Endothelial cell of umbilical vein (primary cell): Measurements from ENCODE around the gene WNT7B. TPM values are rescaled to one million over a fixed set of nuclear protein-coding genes. Genes with fewer than 3 reads are reported as not detected.

Source experiments
- BruUV-seq: library from RNA; stranded (reverse); fragments of 400-500 nt; replicated peaks from 2 replicates; lab custom pipeline; 2021; lab: Mats Ljungman, UMichigan
- CTCF ChIA-PET: fragments of 300-600, 350-600 bp; sonication (Branson Sonifier 250); formaldehyde crosslinking; loops from one replicate; lab custom pipeline; 2021; ENCODE audit warnings: antibody characterized with exemption, inconsistent platforms; lab: Charles Lee
- POLR2A ChIA-PET: fragments of 300-600, 350-600 bp; sonication (Branson Sonifier 250); formaldehyde crosslinking; loops from one replicate; lab custom pipeline; 2021; ENCODE audit warnings: antibody characterized with exemption, inconsistent platforms; lab: Charles Lee
- DNase-seq: peaks from one replicate; pipeline ENCODE4 v3.0.0-alpha.2; 2011; ENCODE audit warnings: low read depth, low spot score
- FAIRE-seq: peaks from 2 replicates; lab custom pipeline; 2011; peaks lifted over from hg19 to GRCh38; lab: Jason Lieb, UNC
- H2AFZ ChIP-seq: 2 replicates; pipeline ENCODE4 v1.6.0; 2012; ENCODE audit warnings: low read depth, low read length, control low read depth, inconsistent platforms
- H3K27ac ChIP-seq: 2 replicates; pipeline ENCODE4 v1.5.1; 2011; ENCODE audit warnings: low read depth, mild to moderate bottlenecking, control low read depth, low read length, moderate library complexity; ENCODE audit not compliant: insufficient read depth
- H3K27me3 ChIP-seq, 2 experiments: 2 replicates each; pipeline versions ENCODE4 v1.6.0 to v1.6.1; 2011; ENCODE audit warnings: low read length in 2 of 2, mixed read lengths in 1 of 2; ENCODE audit not compliant: control insufficient read depth in 2 of 2, insufficient read depth in 2 of 2
- H3K36me3 ChIP-seq, 2 experiments: 2 replicates in 1 of 2; 3 replicates in 1 of 2; pipeline ENCODE4 v1.5.1; 2011; ENCODE audit warnings: low read length in 2 of 2, mild to moderate bottlenecking in 1 of 2, moderate library complexity in 1 of 2; ENCODE audit not compliant: control insufficient read depth in 2 of 2, insufficient read depth in 2 of 2; ENCODE audit errors: extremely low read depth in 1 of 2
- H3K4me1 ChIP-seq: 3 replicates; pipeline ENCODE4 v1.5.1; 2011; ENCODE audit warnings: mild to moderate bottlenecking, low read length; ENCODE audit not compliant: control insufficient read depth, insufficient read depth; ENCODE audit errors: extremely low read depth
- H3K4me2 ChIP-seq: 2 replicates; pipeline ENCODE4 v1.6.1; 2011; ENCODE audit warnings: low read length, control low read depth, mixed read lengths; ENCODE audit not compliant: insufficient read depth
- H3K4me3 ChIP-seq, 3 experiments: fragments of 200-600 bp in 1 of 3; sonication (generic), shearing (Covaris generic) in 1 of 3; replicated peaks in 1 of 3; 2 replicates each; pipeline ENCODE4 v1.5.1; 2011 to 2016; ENCODE audit warnings: control low read depth in 3 of 3, low read length in 3 of 3, mild to moderate bottlenecking in 2 of 3, inconsistent platforms in 1 of 3, low read depth in 1 of 3, moderate library complexity in 1 of 3; ENCODE audit not compliant: insufficient read depth in 1 of 3
- H3K79me2 ChIP-seq: 2 replicates; pipeline ENCODE4 v1.6.0; 2012; ENCODE audit warnings: low read length, inconsistent platforms; ENCODE audit not compliant: control insufficient read depth, insufficient read depth
- H3K9ac ChIP-seq: replicated peaks from 2 replicates; pipeline ENCODE3; 2011; ENCODE audit warnings: low read length, control low read depth; ENCODE audit not compliant: insufficient read depth; ENCODE audit errors: extremely low read depth
- H3K9me1 ChIP-seq: replicated peaks from 3 replicates; pipeline ENCODE4 v1.6.0; 2011; ENCODE audit warnings: mild to moderate bottlenecking, low read length; ENCODE audit not compliant: control insufficient read depth, insufficient read depth; ENCODE audit errors: extremely low read depth
- H3K9me3 ChIP-seq: replicated peaks from 2 replicates; pipeline ENCODE4 v1.5.1; 2012; ENCODE audit warnings: low read length, inconsistent platforms; ENCODE audit not compliant: control insufficient read depth, insufficient read depth
- H4K20me1 ChIP-seq: replicated peaks from 2 replicates; pipeline ENCODE3; 2011; ENCODE audit warnings: mild to moderate bottlenecking, low read length; ENCODE audit not compliant: control insufficient read depth, insufficient read depth; ENCODE audit errors: extremely low read depth
- EZH2 ChIP-seq: IDR thresholded peaks from 2 replicates; pipeline ENCODE4 v1.6.1; 2012; ENCODE audit warnings: borderline replicate concordance, low read depth, mild to moderate bottlenecking, moderate library complexity, low read length, inconsistent platforms; ENCODE audit not compliant: severe bottlenecking
- FOS ChIP-seq: IDR thresholded peaks from 2 replicates; pipeline ENCODE4 v1.6.1; 2011; ENCODE audit warnings: mild to moderate bottlenecking, low read length, moderate library complexity, borderline replicate concordance; ENCODE audit not compliant: insufficient read depth
- GATA2 ChIP-seq: IDR thresholded peaks from 2 replicates; pipeline ENCODE4 v1.7.0; 2011; ENCODE audit warnings: low read depth, mild to moderate bottlenecking, moderate library complexity, mixed read lengths, low read length; ENCODE audit not compliant: insufficient read length, insufficient read depth
- MYC ChIP-seq: IDR thresholded peaks from one replicate; pipeline ENCODE4 v1.6.1; 2011; ENCODE audit warnings: mild to moderate bottlenecking, low read depth, low read length
- POLR2A ChIP-seq: IDR thresholded peaks from 2 replicates; pipeline ENCODE4 v1.6.1; 2012; ENCODE audit warnings: low read depth, mild to moderate bottlenecking, control low read depth, low read length
- POLR2AphosphoS5 ChIP-seq: IDR thresholded peaks from 2 replicates; pipeline ENCODE4 v1.6.1; 2012; ENCODE audit warnings: low read depth, mild to moderate bottlenecking, control low read depth, low read length, moderate library complexity; ENCODE audit not compliant: insufficient read depth
- dilution Hi-C: fragments of 300-500 bp; cut with MboI; formaldehyde crosslinking; loops from one replicate; pipeline ENCODE4 v1.15.0; 2019; ENCODE audit warnings: low sequenced_read_pairs; ENCODE audit not compliant: extremely low pct_ligation_motif_present
- intact Hi-C: fragments of 100-400 bp; cut with micrococcal nuclease; formaldehyde crosslinking; loops from one replicate; pipeline ENCODE4 v1.10.0; 2022
- polyA plus RNA-seq, 4 experiments: library from polyadenylated mRNA; depleted of rRNA in 3 of 4; stranded (reverse) in 3 of 4; unstranded in 1 of 4; fragments of >200 nt; gene quantifications; 2 replicates each; pipeline versions ENCODE4 v1.2.1 to v1.2.3, GENCODE V29; 2011 to 2012; ENCODE audit warnings: missing spikeins in 1 of 4
- total RNA-seq: library from RNA; stranded (reverse); gene quantifications from 2 replicates; pipeline ENCODE4 v1.2.3, GENCODE V29; 2021
- TF ChIP-seq, protein P1 (sequence below): IDR thresholded peaks from 2 replicates; pipeline ENCODE4 v1.6.1; 2011; ENCODE audit not compliant: insufficient read depth, insufficient read length

Gene WNT7B
- total and polyA plus RNA-seq, 2 donors (not counting 3 experiments of a cell fraction or from before 2014, with no cell fraction given) = not detected

DNA sequence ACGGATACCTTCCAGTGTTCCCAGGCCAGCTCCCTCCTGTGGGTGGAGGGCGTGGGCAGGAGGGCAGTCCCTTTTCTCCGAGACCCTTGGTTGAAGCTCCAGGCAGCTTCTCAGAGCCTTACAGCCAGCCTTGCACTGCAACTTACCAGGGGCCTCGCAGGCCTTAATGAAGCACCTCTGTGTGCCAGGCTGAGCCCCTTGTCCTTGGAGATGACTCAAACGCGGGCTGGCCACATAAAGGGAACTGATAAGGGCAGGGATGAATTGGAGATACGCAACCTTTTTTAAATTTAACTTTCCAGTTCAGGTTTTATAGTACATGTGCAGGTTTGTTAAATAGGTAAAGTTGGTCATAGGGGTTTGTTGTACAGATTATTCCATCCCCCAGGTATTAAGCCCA lies 72.7 kb downstream of the WNT7B start:
- H3K27ac ChIP-seq = no peak overlapping the region
- no peaks in the 10 kb centered on the region for H3K9me1 ChIP-seq
- H2AFZ ChIP-seq = no peak overlapping the region
- FAIRE-seq = no peak
- TF ChIP-seq MYC (no peak), FOS (no peak)
- no peak overlapping the region for H3K4me3 ChIP-seq
- ChIA-PET POLR2A (no interaction called here), CTCF (interaction anchor here (1.6 kb wide), 1 partner anchor 41 kb away, joined by 6 read pairs; no protein-coding TSS in a partner anchor)
- no peaks in the 10 kb centered on the region for H3K36me3 ChIP-seq
- peaks cover 4% of the 10 kb centered on the region for H3K4me1 ChIP-seq
- intact Hi-C loops = no loop called here
- H4K20me1 ChIP-seq = no peaks in the 10 kb centered on the region
- no peaks in the 10 kb centered on the region for H3K9me3 ChIP-seq
- DNase-seq = no peak
- H3K27me3 ChIP-seq = no peaks in the 10 kb centered on the region
- H3K4me2 ChIP-seq = no peak overlapping the region
- no peak overlapping the region for H3K9ac ChIP-seq
- dilution Hi-C loops = no loop called here
- BruUV-seq = no TSS peak
- H3K79me2 ChIP-seq = no peaks in the 10 kb centered on the region

DNA sequence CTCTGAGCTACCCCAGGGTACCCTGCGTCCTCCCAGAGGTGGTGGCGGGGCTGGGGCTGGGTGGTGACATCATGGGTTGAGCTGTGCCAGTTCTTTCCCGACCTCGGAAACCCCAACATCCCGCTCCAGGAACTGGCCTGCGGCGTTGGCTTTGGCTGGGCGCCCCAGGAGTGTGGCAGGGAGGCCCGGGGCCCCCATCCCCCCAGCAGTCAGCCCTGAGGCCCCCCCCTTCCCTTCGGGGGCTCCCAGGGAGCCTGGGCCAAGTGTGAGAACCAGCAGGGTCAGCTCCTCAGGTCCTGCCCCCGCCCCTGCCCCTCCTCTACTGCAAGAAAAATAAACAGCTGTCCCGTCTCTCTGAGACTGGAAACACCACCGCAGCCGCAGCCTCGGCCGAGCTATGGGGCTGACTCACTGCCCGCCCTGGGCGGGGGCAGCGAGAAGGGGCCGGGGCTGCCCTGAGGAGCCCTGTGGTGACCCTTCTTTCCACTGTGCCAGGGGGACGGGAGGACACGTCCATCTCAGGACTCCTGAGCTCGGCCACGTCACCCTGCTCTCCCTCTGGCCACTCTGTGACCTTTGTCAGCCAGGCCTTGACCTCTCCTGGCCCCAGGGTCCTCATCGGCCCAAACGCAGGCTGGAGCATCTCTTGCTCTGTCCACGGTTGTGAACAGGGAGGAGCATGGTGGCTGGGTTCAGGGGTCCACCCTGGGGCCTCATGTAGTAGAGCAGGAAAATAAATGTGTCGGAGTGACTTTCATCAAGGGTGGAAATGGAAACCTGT lies 73.4 kb downstream of the WNT7B start:
- Histone ChIP-seq H3K27me3 (no peaks in the 10 kb centered on the region), H2AFZ (no peak overlapping the region), H3K27ac (no peak overlapping the region), H3K9ac (no peak overlapping the region), H3K4me3 (no peak overlapping the region), H3K79me2 (no peaks in the 10 kb centered on the region), H3K9me1 (no peaks in the 10 kb centered on the region), H3K4me2 (no peak overlapping the region), H4K20me1 (no peaks in the 10 kb centered on the region), H3K36me3 (no peaks in the 10 kb centered on the region), H3K9me3 (no peaks in the 10 kb centered on the region), H3K4me1 (peaks cover 4% of the 10 kb centered on the region)
- dilution Hi-C loops (no loop called here), intact Hi-C loops (no loop called here)
- POLR2A ChIA-PET = interaction anchor here (0.6 kb wide), 1 partner anchor 558 kb away, joined by 3 read pairs; no protein-coding TSS in a partner anchor
- DNase-seq (peak; percentile 18), FAIRE-seq (no peak)
- CTCF ChIA-PET = interaction anchor here (1.6 kb wide), 1 partner anchor 40 kb away, joined by 6 read pairs; no protein-coding TSS in a partner anchor
- no peak for TF ChIP-seq POLR2AphosphoS5
- TF ChIP-seq GATA2 = no peak
- no peak for TF ChIP-seq FOS
- TF ChIP-seq EZH2 = no peak
- TF ChIP-seq, protein P1, sequence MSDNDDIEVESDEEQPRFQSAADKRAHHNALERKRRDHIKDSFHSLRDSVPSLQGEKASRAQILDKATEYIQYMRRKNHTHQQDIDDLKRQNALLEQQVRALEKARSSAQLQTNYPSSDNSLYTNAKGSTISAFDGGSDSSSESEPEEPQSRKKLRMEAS = no peak
- TF ChIP-seq POLR2A = no peak
- no TSS peak for BruUV-seq
